Measurements from ENCODE around the gene PSD4.

GRCh38 chr2:113215056-113215455 is 41.3 kb downstream of the PSD4 start:
- TF ChIP-seq CTCF (IDR thresholded peaks at IDR 0.05) (no peak), POLR2A (IDR thresholded peaks at IDR 0.05) (no peak)

Measured in esophagus squamous epithelium (tissue), 4 donors.